ENCODE data around the gene DROSHA. TPM values are rescaled to one million over a fixed set of nuclear protein-coding genes. Genes with fewer than 3 reads are reported as not detected.

DROSHA gene
- total and polyA plus RNA-seq, 2 of the 8 experiments (the other 6 are each of a cell fraction or from before 2014, with no cell fraction given): 65.9 to 122 TPM

- TF ChIP-seq CHD7 (IDR thresholded peaks at IDR 0.05; ENCODE audit: insufficient replicate concordance, low read length): no peak
- no peak for TF ChIP-seq ATF3 (IDR thresholded peaks at IDR 0.05; ENCODE audit: insufficient read depth, low read depth, low read length)
- no peak for TF ChIP-seq CREB1 (IDR thresholded peaks at IDR 0.05)
- no peak for TF ChIP-seq GABPA (IDR thresholded peaks at IDR 0.05; ENCODE audit: borderline replicate concordance, insufficient read depth, low read length)
- TF ChIP-seq POLR2A (IDR thresholded peaks at IDR 0.05; ENCODE audit: control extremely low read depth in 1 of 2, low read depth in 2 of 2, low read length in 2 of 2): no peak
- TF ChIP-seq RAD21 (IDR thresholded peaks at IDR 0.05 in 1 of 2, conservative IDR thresholded peaks at IDR 0.05 in 1 of 2; ENCODE audit: low read depth in 2 of 2, low read length in 2 of 2): no peak
- no peak for TF ChIP-seq CEBPB (IDR thresholded peaks at IDR 0.05; ENCODE audit: low read depth, low read length)
- no peak for TF ChIP-seq ZNF274 (IDR thresholded peaks at IDR 0.05; ENCODE audit: borderline replicate concordance, extremely low read depth, low read length)
- TF ChIP-seq CHD2 (IDR thresholded peaks at IDR 0.05; ENCODE audit: low read length): no peak
- no peak for TF ChIP-seq RFX5 (IDR thresholded peaks at IDR 0.05; ENCODE audit: borderline replicate concordance, low read depth, low read length)
Measured at GRCh38 chr5:31407921-31408693, 123.8 kb downstream of the DROSHA start (continued).

All from H1 (cell line).